HG03571 (cell line): ENCODE results near the gene GLUD2.
"Not testable (repeated sequence)": the region's sequence is repeated elsewhere in the genome, so short reads cannot be mapped to it uniquely, and the experiment has no call there.

Experiments used
- ATAC-seq: cut with Tn5 transposase; IDR thresholded peaks from one replicate; pipeline ENCODE4 v1.9.1; 2021; ENCODE audit not compliant: unreplicated experiment

Gene GLUD2

GRCh38 chrX:121047441-121048419 is at the start of gene GLUD2:
Gene GLUD2, plus strand, starts transcription at chrX:121047610. Its CDS starts 75 bp downstream, at chrX:121047685.
- not testable (repeated sequence) for ATAC-seq

GRCh38 chrX:120999413-120999812 is 48.0 kb upstream of the GLUD2 start:
- ATAC-seq: no peak

GRCh38 chrX:121000589-121000988 is 46.8 kb upstream of the GLUD2 start:
- no peak for ATAC-seq

GRCh38 chrX:121008920-121009319 is 38.5 kb upstream of the GLUD2 start:
- ATAC-seq: no peak

GRCh38 chrX:121009764-121010163 is 37.6 kb upstream of the GLUD2 start:
- no peak for ATAC-seq

- ATAC-seq: no peak
These were observed 37.2 kb upstream of the GLUD2 start for GRCh38 chrX:121010218-121010617.

GRCh38 chrX:121011254-121011653 is 36.2 kb upstream of the GLUD2 start:
- no peak for ATAC-seq

- ATAC-seq: no peak
These were observed 33.4 kb upstream of the GLUD2 start for GRCh38 chrX:121013897-121014455.

GRCh38 chrX:121014826-121015225 is 32.6 kb upstream of the GLUD2 start:
- no peak for ATAC-seq

- ATAC-seq: no peak
These were observed 19.0 kb upstream of the GLUD2 start for GRCh38 chrX:121028419-121028818.

GRCh38 chrX:121030083-121030482 is 17.3 kb upstream of the GLUD2 start:
- ATAC-seq: no peak

GRCh38 chrX:121032531-121032930 is 14.9 kb upstream of the GLUD2 start:
- ATAC-seq: no peak

- no peak for ATAC-seq
These were observed 11.3 kb upstream of the GLUD2 start for GRCh38 chrX:121036137-121036536.

GRCh38 chrX:121036951-121037350 is 10.5 kb upstream of the GLUD2 start:
- ATAC-seq: no peak

- no peak for ATAC-seq
These were observed 3.4 kb downstream of the GLUD2 start for GRCh38 chrX:121050781-121051180.

GRCh38 chrX:121052122-121052521 is 4.7 kb downstream of the GLUD2 start:
- no peak for ATAC-seq

GRCh38 chrX:121062289-121062688 is 14.9 kb downstream of the GLUD2 start:
- no peak for ATAC-seq

GRCh38 chrX:121064579-121064978 is 17.2 kb downstream of the GLUD2 start:
- ATAC-seq: no peak

GRCh38 chrX:121084247-121084646 is 36.8 kb downstream of the GLUD2 start:
- not testable (repeated sequence) for ATAC-seq

GRCh38 chrX:121084903-121085611 is 37.6 kb downstream of the GLUD2 start:
- no peak for ATAC-seq

- no peak for ATAC-seq
These were observed 38.2 kb downstream of the GLUD2 start for GRCh38 chrX:121085612-121086010.

GRCh38 chrX:121093011-121093410 is 45.6 kb downstream of the GLUD2 start:
- ATAC-seq: no peak
